Kidney capillary endothelial cell (primary cell): ENCODE measurements around the gene CAMK1G.

ENCODE experiments used
- DNase-seq: peaks from one replicate; pipeline ENCODE4 v3.0.0-alpha.2; 2018; ENCODE audit warnings: low spot score

CAMK1G gene

GRCh38 chr1:209565759-209566678 is 17.5 kb upstream of the CAMK1G start:
- peak; percentile 70 for DNase-seq

GRCh38 chr1:209567698-209568175 is 15.8 kb upstream of the CAMK1G start:
- peak; percentile 33 for DNase-seq

GRCh38 chr1:209569455-209570207 is 13.9 kb upstream of the CAMK1G start:
- peak; percentile 63 for DNase-seq

- no peak for DNase-seq
Observed at GRCh38 chr1:209570743-209571142, 12.8 kb upstream of the CAMK1G start.

- peak; percentile 88 for DNase-seq
Observed at GRCh38 chr1:209576392-209577197, 6.9 kb upstream of the CAMK1G start.

GRCh38 chr1:209577346-209577745 is 6.2 kb upstream of the CAMK1G start:
- DNase-seq, result peak; percentile 87

- DNase-seq, result no peak
Observed at GRCh38 chr1:209580577-209580976, 2.9 kb upstream of the CAMK1G start.

GRCh38 chr1:209584231-209584672 is 738 bp downstream of the CAMK1G start:
- no peak for DNase-seq

GRCh38 chr1:209585197-209585596 is 1.7 kb downstream of the CAMK1G start:
- no peak for DNase-seq

- DNase-seq, result no peak
Observed at GRCh38 chr1:209585672-209586071, 2.2 kb downstream of the CAMK1G start.

GRCh38 chr1:209586221-209586740 is 2.8 kb downstream of the CAMK1G start:
- DNase-seq, result no peak

- DNase-seq, result peak; percentile 80
Observed at GRCh38 chr1:209587789-209588188, 4.3 kb downstream of the CAMK1G start.

- DNase-seq, result no peak
Observed at GRCh38 chr1:209589440-209589839, 5.9 kb downstream of the CAMK1G start.

- DNase-seq, result no peak
Observed at GRCh38 chr1:209589863-209590262, 6.3 kb downstream of the CAMK1G start.

- no peak for DNase-seq
Observed at GRCh38 chr1:209590405-209590804, 6.9 kb downstream of the CAMK1G start.

- no peak for DNase-seq
Observed at GRCh38 chr1:209593747-209594146, 10.2 kb downstream of the CAMK1G start.

- DNase-seq, result no peak
Observed at GRCh38 chr1:209594440-209594839, 10.9 kb downstream of the CAMK1G start.

GRCh38 chr1:209595028-209595427 is 11.5 kb downstream of the CAMK1G start:
- no peak for DNase-seq

- no peak for DNase-seq
Observed at GRCh38 chr1:209595599-209596285, 12.2 kb downstream of the CAMK1G start.

GRCh38 chr1:209597499-209597898 is 14.0 kb downstream of the CAMK1G start:
- DNase-seq, result peak; percentile 70

GRCh38 chr1:209598227-209598626 is 14.7 kb downstream of the CAMK1G start:
- DNase-seq, result no peak
